Endothelial cell of umbilical vein (primary cell): ENCODE measurements around the gene BRAP. TPM values are rescaled to one million over a fixed set of nuclear protein-coding genes. Genes with fewer than 3 reads are reported as not detected.

Experiments
- BruUV-seq: library from RNA; stranded (reverse); fragments of 400-500 nt; replicated peaks from 2 replicates; lab custom pipeline; 2021; lab: Mats Ljungman, UMichigan
- CTCF ChIA-PET: fragments of 300-600, 350-600 bp; sonication (Branson Sonifier 250); formaldehyde crosslinking; loops from one replicate; lab custom pipeline; 2021; ENCODE audit warnings: antibody characterized with exemption, inconsistent platforms; lab: Charles Lee
- POLR2A ChIA-PET: fragments of 300-600, 350-600 bp; sonication (Branson Sonifier 250); formaldehyde crosslinking; loops from one replicate; lab custom pipeline; 2021; ENCODE audit warnings: antibody characterized with exemption, inconsistent platforms; lab: Charles Lee
- DNase-seq: peaks from one replicate; pipeline ENCODE4 v3.0.0-alpha.2; 2011; ENCODE audit warnings: low read depth, low spot score
- FAIRE-seq: peaks from 2 replicates; lab custom pipeline; 2011; peaks lifted over from hg19 to GRCh38; lab: Jason Lieb, UNC
- H2AFZ ChIP-seq: 2 replicates; pipeline ENCODE4 v1.6.0; 2012; ENCODE audit warnings: low read depth, low read length, control low read depth, inconsistent platforms
- H3K27ac ChIP-seq: 2 replicates; pipeline ENCODE4 v1.5.1; 2011; ENCODE audit warnings: low read depth, mild to moderate bottlenecking, control low read depth, low read length, moderate library complexity; ENCODE audit not compliant: insufficient read depth
- H3K27me3 ChIP-seq, 2 experiments: 2 replicates each; pipeline versions ENCODE4 v1.6.0 to v1.6.1; 2011; ENCODE audit warnings: low read length in 2 of 2, mixed read lengths in 1 of 2; ENCODE audit not compliant: control insufficient read depth in 2 of 2, insufficient read depth in 2 of 2
- H3K36me3 ChIP-seq, 2 experiments: 2 replicates in 1 of 2; 3 replicates in 1 of 2; pipeline ENCODE4 v1.5.1; 2011; ENCODE audit warnings: low read length in 2 of 2, mild to moderate bottlenecking in 1 of 2, moderate library complexity in 1 of 2; ENCODE audit not compliant: control insufficient read depth in 2 of 2, insufficient read depth in 2 of 2; ENCODE audit errors: extremely low read depth in 1 of 2
- H3K4me1 ChIP-seq: 3 replicates; pipeline ENCODE4 v1.5.1; 2011; ENCODE audit warnings: mild to moderate bottlenecking, low read length; ENCODE audit not compliant: control insufficient read depth, insufficient read depth; ENCODE audit errors: extremely low read depth
- H3K4me2 ChIP-seq: 2 replicates; pipeline ENCODE4 v1.6.1; 2011; ENCODE audit warnings: low read length, control low read depth, mixed read lengths; ENCODE audit not compliant: insufficient read depth
- H3K4me3 ChIP-seq, 3 experiments: fragments of 200-600 bp in 1 of 3; sonication (generic), shearing (Covaris generic) in 1 of 3; replicated peaks in 1 of 3; 2 replicates each; pipeline ENCODE4 v1.5.1; 2011 to 2016; ENCODE audit warnings: control low read depth in 3 of 3, low read length in 3 of 3, mild to moderate bottlenecking in 2 of 3, inconsistent platforms in 1 of 3, low read depth in 1 of 3, moderate library complexity in 1 of 3; ENCODE audit not compliant: insufficient read depth in 1 of 3
- H3K79me2 ChIP-seq: 2 replicates; pipeline ENCODE4 v1.6.0; 2012; ENCODE audit warnings: low read length, inconsistent platforms; ENCODE audit not compliant: control insufficient read depth, insufficient read depth
- H3K9ac ChIP-seq: replicated peaks from 2 replicates; pipeline ENCODE3; 2011; ENCODE audit warnings: low read length, control low read depth; ENCODE audit not compliant: insufficient read depth; ENCODE audit errors: extremely low read depth
- H3K9me1 ChIP-seq: replicated peaks from 3 replicates; pipeline ENCODE4 v1.6.0; 2011; ENCODE audit warnings: mild to moderate bottlenecking, low read length; ENCODE audit not compliant: control insufficient read depth, insufficient read depth; ENCODE audit errors: extremely low read depth
- H3K9me3 ChIP-seq: replicated peaks from 2 replicates; pipeline ENCODE4 v1.5.1; 2012; ENCODE audit warnings: low read length, inconsistent platforms; ENCODE audit not compliant: control insufficient read depth, insufficient read depth
- H4K20me1 ChIP-seq: replicated peaks from 2 replicates; pipeline ENCODE3; 2011; ENCODE audit warnings: mild to moderate bottlenecking, low read length; ENCODE audit not compliant: control insufficient read depth, insufficient read depth; ENCODE audit errors: extremely low read depth
- CTCF ChIP-seq, 2 donors: IDR thresholded peaks; 1 replicate in 1 of 2; 2 replicates in 1 of 2; pipeline ENCODE4 v1.5.1; 2011; ENCODE audit warnings: low read length in 2 of 2, mild to moderate bottlenecking in 2 of 2, moderate library complexity in 2 of 2, control low read depth in 1 of 2, inconsistent platforms in 1 of 2, low read depth in 1 of 2; ENCODE audit not compliant: insufficient read depth in 1 of 2; ENCODE audit errors: extremely low read depth in 1 of 2
- EZH2 ChIP-seq: IDR thresholded peaks from 2 replicates; pipeline ENCODE4 v1.6.1; 2012; ENCODE audit warnings: borderline replicate concordance, low read depth, mild to moderate bottlenecking, moderate library complexity, low read length, inconsistent platforms; ENCODE audit not compliant: severe bottlenecking
- FOS ChIP-seq: IDR thresholded peaks from 2 replicates; pipeline ENCODE4 v1.6.1; 2011; ENCODE audit warnings: mild to moderate bottlenecking, low read length, moderate library complexity, borderline replicate concordance; ENCODE audit not compliant: insufficient read depth
- GATA2 ChIP-seq: IDR thresholded peaks from 2 replicates; pipeline ENCODE4 v1.7.0; 2011; ENCODE audit warnings: low read depth, mild to moderate bottlenecking, moderate library complexity, mixed read lengths, low read length; ENCODE audit not compliant: insufficient read length, insufficient read depth
- JUN ChIP-seq: IDR thresholded peaks from 2 replicates; pipeline ENCODE4 v1.6.1; 2011; ENCODE audit warnings: borderline replicate concordance, low read depth; ENCODE audit not compliant: insufficient read length, insufficient read depth
- MAX ChIP-seq: IDR thresholded peaks from 2 replicates; pipeline ENCODE4 v1.6.1; 2011; ENCODE audit not compliant: insufficient read depth, insufficient read length
- MYC ChIP-seq: IDR thresholded peaks from one replicate; pipeline ENCODE4 v1.6.1; 2011; ENCODE audit warnings: mild to moderate bottlenecking, low read depth, low read length
- POLR2A ChIP-seq: IDR thresholded peaks from 2 replicates; pipeline ENCODE4 v1.6.1; 2012; ENCODE audit warnings: low read depth, mild to moderate bottlenecking, control low read depth, low read length
- POLR2AphosphoS5 ChIP-seq: IDR thresholded peaks from 2 replicates; pipeline ENCODE4 v1.6.1; 2012; ENCODE audit warnings: low read depth, mild to moderate bottlenecking, control low read depth, low read length, moderate library complexity; ENCODE audit not compliant: insufficient read depth
- dilution Hi-C: fragments of 300-500 bp; cut with MboI; formaldehyde crosslinking; loops from one replicate; pipeline ENCODE4 v1.15.0; 2019; ENCODE audit warnings: low sequenced_read_pairs; ENCODE audit not compliant: extremely low pct_ligation_motif_present
- intact Hi-C: fragments of 100-400 bp; cut with micrococcal nuclease; formaldehyde crosslinking; loops from one replicate; pipeline ENCODE4 v1.10.0; 2022
- polyA plus RNA-seq, 4 experiments: library from polyadenylated mRNA; depleted of rRNA in 3 of 4; stranded (reverse) in 3 of 4; unstranded in 1 of 4; fragments of >200 nt; gene quantifications; 2 replicates each; pipeline versions ENCODE4 v1.2.1 to v1.2.3, GENCODE V29; 2011 to 2012; ENCODE audit warnings: missing spikeins in 1 of 4
- total RNA-seq: library from RNA; stranded (reverse); gene quantifications from 2 replicates; pipeline ENCODE4 v1.2.3, GENCODE V29; 2021

The BRAP gene
- total and polyA plus RNA-seq, 2 donors (not counting 3 experiments of a cell fraction or from before 2014, with no cell fraction given), result 14.4 to 16.5 TPM

- FAIRE-seq, result no peak
- POLR2A ChIA-PET, result no interaction called here
- Histone ChIP-seq H3K27me3 (no peaks in the 10 kb centered on the region), H3K27ac (no peak overlapping the region), H3K9ac (no peak overlapping the region), H3K79me2 (no peaks in the 10 kb centered on the region), H3K9me1 (no peaks in the 10 kb centered on the region), H3K4me1 (peaks cover 15% of the 10 kb centered on the region), H3K36me3 (peaks cover 8 to 22% of the 10 kb centered on the region in 2 experiments), H3K4me2 (no peak overlapping the region), H4K20me1 (peaks cover 3% of the 10 kb centered on the region), H3K4me3 (no peak overlapping the region), H2AFZ (no peak overlapping the region), H3K9me3 (no peaks in the 10 kb centered on the region)
- TF ChIP-seq POLR2AphosphoS5 (no peak), GATA2 (peak; percentile 20)
- dilution Hi-C loops, result no loop called here
- intact Hi-C loops, result no loop called here
- BruUV-seq, result no TSS peak
- CTCF ChIA-PET, result no interaction called here
- DNase-seq, result peak; percentile 27
These were observed 40.3 kb downstream of the BRAP start for GRCh38 chr12:111645433-111645832.

- CTCF ChIA-PET, result interaction anchor here (1.1 to 1.2 kb wide), 2 partner anchors 114 to 247 kb away, joined by 3 read pairs; no protein-coding TSS in a partner anchor
- no peaks in the 10 kb centered on the region for H3K9me1 ChIP-seq
- H2AFZ ChIP-seq, result no peak overlapping the region
- no peak for TF ChIP-seq MYC
- no peak for TF ChIP-seq CTCF (IDR thresholded peaks at IDR 0.05; ENCODE audit: extremely low read depth in 1 of 2, insufficient read depth in 1 of 2, low read depth in 1 of 2, low read length in 2 of 2)
- TF ChIP-seq MAX, result no peak
- no peak for TF ChIP-seq FOS
- no peak for TF ChIP-seq POLR2A
- TF ChIP-seq EZH2, result no peak
- no peak for TF ChIP-seq JUN
- H3K36me3 ChIP-seq, result peaks cover 2 to 15% of the 10 kb centered on the region in 2 experiments
- peak; percentile 12 for FAIRE-seq
- no peaks in the 10 kb centered on the region for H3K9me3 ChIP-seq
- H3K4me2 ChIP-seq, result no peak overlapping the region
- H3K27me3 ChIP-seq, result no peaks in the 10 kb centered on the region
- DNase-seq, result peak; percentile 70
- POLR2A ChIA-PET, result no interaction called here
- H3K4me1 ChIP-seq, result peaks cover 15% of the 10 kb centered on the region
- no peak overlapping the region for H3K9ac ChIP-seq
- intact Hi-C loops (no loop called here), dilution Hi-C loops (no loop called here)
- H3K27ac ChIP-seq, result peak overlapping the region; percentile 6
- no TSS peak for BruUV-seq
- H4K20me1 ChIP-seq, result peaks cover 3% of the 10 kb centered on the region
- H3K79me2 ChIP-seq, result no peaks in the 10 kb centered on the region
- H3K4me3 ChIP-seq, result no peak overlapping the region
These were observed 42.3 kb downstream of the BRAP start for GRCh38 chr12:111643427-111643826.
